PC-3 (cell line): Measurements from ENCODE around the gene CCDC88B. TPM values are rescaled to one million over a fixed set of nuclear protein-coding genes. Genes with fewer than 3 reads are reported as not detected.

Source experiments
- ATAC-seq: fragments of 200-7000 bp; cut with Tn5 transposase; 2 replicates; pipeline ENCODE4 v1.9.1; 2020; ENCODE audit warnings: mild to moderate bottlenecking, moderate library complexity
- BruUV-seq: library from RNA; stranded (reverse); fragments of 400-500 nt; replicated peaks from 2 replicates; lab custom pipeline; 2021; lab: Mats Ljungman, UMichigan
- CTCF ChIA-PET: fragments of 300-600 bp; sonication (Branson Sonifier 250); formaldehyde crosslinking; loops from one replicate; lab custom pipeline; 2022; ENCODE audit warnings: antibody characterized with exemption; lab: Charles Lee
- POLR2A ChIA-PET: fragments of 300-600 bp; sonication (Branson Sonifier 250); formaldehyde crosslinking; loops from one replicate; lab custom pipeline; 2022; ENCODE audit warnings: antibody characterized with exemption; ENCODE audit not compliant: unreplicated experiment; lab: Charles Lee
- DNase-seq: peaks from one replicate; pipeline ENCODE4 v3.0.0-alpha.2; 2015
- H2AFZ ChIP-seq: fragments of 300-600 bp; sonication (generic); 2 replicates; pipeline ENCODE4 v1.6.0; 2016; ENCODE audit warnings: antibody characterized with exemption, low read length
- H3F3A ChIP-seq: fragments of 300-600 bp; sonication (generic); one replicate; pipeline ENCODE4 v1.6.0; 2017; ENCODE audit warnings: antibody characterized with exemption, low read length, control low read depth, mild to moderate bottlenecking; ENCODE audit not compliant: unreplicated experiment
- H3K27ac ChIP-seq: fragments of 300-600 bp; sonication (generic); 2 replicates; pipeline ENCODE4 v1.5.1; 2016; ENCODE audit warnings: mild to moderate bottlenecking, low read length
- H3K27me3 ChIP-seq: fragments of 300-600 bp; sonication (generic); 2 replicates; pipeline ENCODE4 v1.6.1; 2016; ENCODE audit warnings: low read length, mixed read lengths
- H3K36me3 ChIP-seq: fragments of 300-600 bp; sonication (generic); 2 replicates; pipeline ENCODE4 v1.6.1; 2016; ENCODE audit warnings: low read depth, mixed run types, low read length, mixed read lengths
- H3K4me1 ChIP-seq: fragments of 300-600 bp; sonication (generic); 2 replicates; pipeline ENCODE4 v1.5.1; 2016; ENCODE audit warnings: low read length; ENCODE audit not compliant: insufficient read depth
- H3K4me2 ChIP-seq: fragments of 300-600 bp; sonication (generic); 2 replicates; pipeline ENCODE4 v1.6.0; 2016; ENCODE audit warnings: low read length
- H3K4me3 ChIP-seq: fragments of 300-600 bp; sonication (generic); 2 replicates; pipeline ENCODE4 v1.5.1; 2016; ENCODE audit warnings: mild to moderate bottlenecking, low read length, mixed read lengths
- H3K79me2 ChIP-seq: fragments of 300-600 bp; sonication (generic); 2 replicates; pipeline ENCODE4 v1.6.1; 2017; ENCODE audit warnings: low read length, mixed read lengths
- H3K9ac ChIP-seq: fragments of 300-600 bp; sonication (generic); 2 replicates; pipeline ENCODE4 v1.6.0; 2016; ENCODE audit warnings: mild to moderate bottlenecking, low read length
- H3K9me2 ChIP-seq: fragments of 300-600 bp; sonication (generic); replicated peaks from 2 replicates; pipeline ENCODE4 v1.6.1; 2016; ENCODE audit warnings: mixed run types, low read length, mixed read lengths
- H3K9me3 ChIP-seq: fragments of 300-600 bp; sonication (generic); 2 replicates; pipeline ENCODE4 v1.6.1; 2016; ENCODE audit warnings: low read length, mixed read lengths
- H4K20me1 ChIP-seq: fragments of 300-600 bp; sonication (generic); 2 replicates; pipeline ENCODE4 v1.6.1; 2016; ENCODE audit warnings: low read length, mixed read lengths
- EZH2 ChIP-seq: fragments of 300-600 bp; sonication (generic); IDR thresholded peaks from one replicate; pipeline ENCODE4 v1.6.1; 2017; ENCODE audit warnings: antibody characterized with exemption, mild to moderate bottlenecking, low read length; ENCODE audit not compliant: unreplicated experiment
- EZH2phosphoT487 ChIP-seq: fragments of 300-600 bp; sonication (generic); IDR thresholded peaks from 2 replicates; pipeline ENCODE4 v1.6.1; 2018; ENCODE audit warnings: mild to moderate bottlenecking, antibody characterized with exemption, low read length, borderline replicate concordance
- intact Hi-C: fragments of 100-400 bp; cut with micrococcal nuclease; formaldehyde crosslinking; loops from 2 replicates; pipeline ENCODE4 v1.9.0; 2023
- total RNA-seq: library from RNA; depleted of rRNA; stranded (reverse); fragments of >200 nt; gene quantifications from 2 replicates; pipeline ENCODE4 v1.2.3, GENCODE V29; 2014
- TF ChIP-seq, protein P1 (sequence below): fragments of 300-600 bp; sonication (generic); conservative IDR thresholded peaks from 2 replicates; pipeline ENCODE4 v1.5.1; 2017; ENCODE audit warnings: antibody characterized with exemption, low read depth, mild to moderate bottlenecking, low read length

The CCDC88B gene
- total RNA-seq, 1 experiment from 2014 or later, result 21.0 TPM

DNA sequence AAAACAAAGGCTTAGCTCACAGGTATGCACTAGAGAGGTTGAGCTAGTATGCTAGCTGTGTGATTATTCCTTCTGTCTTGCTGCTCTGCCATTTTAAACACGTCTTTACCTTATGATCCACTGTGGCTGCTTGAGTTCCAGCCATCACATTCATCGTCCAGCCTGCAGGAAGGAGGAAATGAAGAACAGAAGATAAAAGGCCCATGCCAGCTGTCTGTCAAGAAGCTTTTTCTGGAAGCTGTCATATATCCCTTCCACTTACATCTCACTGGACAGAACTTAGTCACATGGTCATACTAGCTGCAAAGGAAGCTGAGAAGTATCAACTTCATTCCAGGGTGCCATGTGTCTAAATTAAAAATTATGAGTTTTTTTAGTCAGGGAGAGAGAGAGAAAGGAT is 12.6 kb upstream of the CCDC88B start:
- H2AFZ ChIP-seq, result no peak overlapping the region
- H3F3A ChIP-seq, result peaks cover 2% of the 10 kb centered on the region
- H3K27ac ChIP-seq, result no peak overlapping the region
- no peak overlapping the region for H3K9ac ChIP-seq
- no peaks in the 10 kb centered on the region for H3K9me2 ChIP-seq
- ChIA-PET POLR2A (interaction anchor here (0.6 to 0.9 kb wide), 2 partner anchors 10 to 542 kb away, joined by 3 read pairs; partner anchors contain the start of gene TRMT112), CTCF (interaction anchor here (0.7 kb wide), 1 partner anchor 10 kb away, joined by 3 read pairs; no protein-coding TSS in a partner anchor)
- DNase-seq (no peak), ATAC-seq (no peak)
- 0 out of 2 replicates have a peak, but pooled peaks cover 3% of the 10 kb centered on the region for H3K36me3 ChIP-seq
- no peak overlapping the region for H3K4me2 ChIP-seq
- no peaks in the 10 kb centered on the region for H4K20me1 ChIP-seq
- H3K79me2 ChIP-seq, result no peaks in the 10 kb centered on the region
- H3K4me3 ChIP-seq, result no peak overlapping the region
- H3K27me3 ChIP-seq, result no peaks in the 10 kb centered on the region
- no peaks in the 10 kb centered on the region for H3K9me3 ChIP-seq
- H3K4me1 ChIP-seq, result peaks cover 25% of the 10 kb centered on the region
- BruUV-seq, result no TSS peak
- intact Hi-C loops, result no loop called here
- TF ChIP-seq EZH2 (no peak), EZH2phosphoT487 (no peak)
- TF ChIP-seq, protein P1, sequence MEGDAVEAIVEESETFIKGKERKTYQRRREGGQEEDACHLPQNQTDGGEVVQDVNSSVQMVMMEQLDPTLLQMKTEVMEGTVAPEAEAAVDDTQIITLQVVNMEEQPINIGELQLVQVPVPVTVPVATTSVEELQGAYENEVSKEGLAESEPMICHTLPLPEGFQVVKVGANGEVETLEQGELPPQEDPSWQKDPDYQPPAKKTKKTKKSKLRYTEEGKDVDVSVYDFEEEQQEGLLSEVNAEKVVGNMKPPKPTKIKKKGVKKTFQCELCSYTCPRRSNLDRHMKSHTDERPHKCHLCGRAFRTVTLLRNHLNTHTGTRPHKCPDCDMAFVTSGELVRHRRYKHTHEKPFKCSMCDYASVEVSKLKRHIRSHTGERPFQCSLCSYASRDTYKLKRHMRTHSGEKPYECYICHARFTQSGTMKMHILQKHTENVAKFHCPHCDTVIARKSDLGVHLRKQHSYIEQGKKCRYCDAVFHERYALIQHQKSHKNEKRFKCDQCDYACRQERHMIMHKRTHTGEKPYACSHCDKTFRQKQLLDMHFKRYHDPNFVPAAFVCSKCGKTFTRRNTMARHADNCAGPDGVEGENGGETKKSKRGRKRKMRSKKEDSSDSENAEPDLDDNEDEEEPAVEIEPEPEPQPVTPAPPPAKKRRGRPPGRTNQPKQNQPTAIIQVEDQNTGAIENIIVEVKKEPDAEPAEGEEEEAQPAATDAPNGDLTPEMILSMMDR, result no peak

DNA sequence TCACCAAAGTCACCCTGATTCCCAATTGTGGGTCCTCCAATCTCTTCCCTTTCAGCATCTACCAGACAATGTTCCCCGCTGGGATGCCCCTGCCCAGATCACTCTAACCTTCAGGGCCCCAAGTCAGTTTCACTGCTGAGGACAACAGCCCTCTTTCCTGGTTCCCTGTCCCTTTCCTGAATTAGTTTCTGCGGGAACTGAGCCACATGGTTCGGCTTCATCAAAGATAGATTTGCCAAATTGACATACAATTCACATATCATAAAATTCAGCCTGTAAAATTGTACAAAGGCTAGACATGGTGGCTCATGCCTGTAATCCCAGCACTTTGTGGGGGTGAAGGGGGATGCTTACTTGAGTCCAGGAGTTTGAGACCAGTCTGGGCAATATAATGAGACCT is 12.0 kb upstream of the CCDC88B start:
- DNase-seq, result no peak
- intact Hi-C loops, result no loop called here
- Histone ChIP-seq H3K9me2 (no peaks in the 10 kb centered on the region), H3K9me3 (no peaks in the 10 kb centered on the region), H3K9ac (no peak overlapping the region), H3K36me3 (no peaks in the 10 kb centered on the region), H3F3A (peaks cover 5% of the 10 kb centered on the region), H3K4me3 (no peak overlapping the region), H3K4me1 (peaks cover 28% of the 10 kb centered on the region), H3K4me2 (no peak overlapping the region), H3K27me3 (no peaks in the 10 kb centered on the region), H3K27ac (no peak overlapping the region), H3K79me2 (no peaks in the 10 kb centered on the region), H4K20me1 (no peaks in the 10 kb centered on the region), H2AFZ (no peak overlapping the region)
- BruUV-seq, result no TSS peak
- ATAC-seq, result no peak
- ChIA-PET POLR2A (interaction anchor here (0.9 kb wide), 1 partner anchor 10 kb away, joined by 3 read pairs; the partner anchor contains the start of gene TRMT112), CTCF (no interaction called here)
- TF ChIP-seq EZH2phosphoT487 (no peak), EZH2 (no peak)
- TF ChIP-seq, protein P1, result no peak

DNA sequence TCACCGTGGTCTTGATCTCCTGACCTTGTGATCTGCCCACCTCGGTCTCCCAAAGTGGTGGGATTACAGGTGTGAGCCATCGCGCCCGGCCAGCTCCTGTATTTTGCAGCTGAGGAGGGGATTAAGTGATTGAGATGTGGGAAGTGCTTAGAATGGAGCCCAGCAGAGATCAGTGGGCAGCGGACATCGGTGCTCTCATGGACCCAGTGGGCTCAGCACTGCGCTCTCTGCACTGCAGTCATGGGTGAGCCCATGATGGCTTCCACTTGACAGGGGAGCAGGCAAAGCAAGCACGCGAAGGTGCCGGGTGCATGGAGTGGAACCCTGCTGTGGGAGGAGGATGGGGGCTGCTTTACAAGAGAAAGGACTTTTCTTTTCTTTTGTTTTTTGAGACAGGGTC is 9.1 kb upstream of the CCDC88B start:
- Histone ChIP-seq H3K4me2 (peak overlapping the region; percentile 71; the same call in 1 of the 2 replicates), H3K27ac (no peak overlapping the region), H3K4me1 (peaks cover 37% of the 10 kb centered on the region), H3K4me3 (no peak overlapping the region), H3F3A (peaks cover 5% of the 10 kb centered on the region), H3K9me3 (no peaks in the 10 kb centered on the region), H3K36me3 (no peaks in the 10 kb centered on the region), H3K27me3 (no peaks in the 10 kb centered on the region), H3K9me2 (no peaks in the 10 kb centered on the region), H4K20me1 (no peaks in the 10 kb centered on the region), H2AFZ (no peak overlapping the region), H3K79me2 (no peaks in the 10 kb centered on the region), H3K9ac (no peak overlapping the region)
- ChIA-PET CTCF (interaction anchor here (0.6 to 2.8 kb wide), 5 partner anchors 12 to 79 kb away, joined by 6 to 78 read pairs (median 13); partner anchors contain the start of genes ESRRA, PRDX5 and TRMT112), POLR2A (interaction anchor here (2.4 kb wide), 1 partner anchor 13 kb away, joined by 18 read pairs; the partner anchor contains the start of genes PRDX5 and TRMT112)
- no peak for DNase-seq
- no TSS peak for BruUV-seq
- TF ChIP-seq EZH2, result no peak
- TF ChIP-seq, protein P1, result no peak
- TF ChIP-seq EZH2phosphoT487, result no peak
- ATAC-seq, result no peak
- intact Hi-C loops, result no loop called here
